ENCODE data around the gene TRABD. TPM values are rescaled to one million over a fixed set of nuclear protein-coding genes. Genes with fewer than 3 reads are reported as not detected.
A peak's percentile ranks its signal among the peaks of the same experiment; 100 is the strongest.

TRABD gene
- total RNA-seq, 4 donors from 2014 or later: 35.7 to 78.2 (median 39.1) TPM

DNA sequence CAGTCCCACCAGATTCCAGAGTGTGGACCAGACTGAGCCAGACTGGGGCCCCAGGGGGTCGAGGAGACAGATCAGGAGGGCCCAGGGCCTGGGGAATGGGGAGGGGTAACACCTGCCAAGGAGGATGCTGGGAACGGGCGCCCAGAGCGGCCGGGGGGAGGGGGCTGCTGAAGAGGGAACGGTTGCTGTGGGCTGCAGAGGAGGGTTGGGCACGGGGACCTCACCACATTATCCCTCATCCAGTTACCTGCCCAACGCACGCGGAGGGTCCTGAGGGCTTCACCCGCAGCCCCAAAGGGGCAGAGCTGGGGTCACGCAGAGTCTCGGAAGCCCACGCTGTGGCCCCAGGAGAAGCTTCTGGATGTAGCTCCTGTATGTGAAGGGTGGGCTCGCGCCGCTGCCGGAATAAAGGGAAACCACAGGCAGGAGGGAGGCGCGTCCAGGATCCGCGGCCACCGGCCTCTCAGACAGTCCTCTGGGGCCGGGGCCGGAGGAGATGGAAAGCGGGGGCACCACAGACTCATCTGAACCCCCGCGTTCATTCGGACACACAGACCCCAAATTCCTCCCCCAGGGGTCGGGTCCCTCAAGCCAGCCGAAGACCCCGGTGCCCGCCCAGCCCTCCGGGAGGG, 14.2 kb downstream of the TRABD start:
- peaks cover 27% of the 10 kb centered on the region for H3K36me3 ChIP-seq

DNA sequence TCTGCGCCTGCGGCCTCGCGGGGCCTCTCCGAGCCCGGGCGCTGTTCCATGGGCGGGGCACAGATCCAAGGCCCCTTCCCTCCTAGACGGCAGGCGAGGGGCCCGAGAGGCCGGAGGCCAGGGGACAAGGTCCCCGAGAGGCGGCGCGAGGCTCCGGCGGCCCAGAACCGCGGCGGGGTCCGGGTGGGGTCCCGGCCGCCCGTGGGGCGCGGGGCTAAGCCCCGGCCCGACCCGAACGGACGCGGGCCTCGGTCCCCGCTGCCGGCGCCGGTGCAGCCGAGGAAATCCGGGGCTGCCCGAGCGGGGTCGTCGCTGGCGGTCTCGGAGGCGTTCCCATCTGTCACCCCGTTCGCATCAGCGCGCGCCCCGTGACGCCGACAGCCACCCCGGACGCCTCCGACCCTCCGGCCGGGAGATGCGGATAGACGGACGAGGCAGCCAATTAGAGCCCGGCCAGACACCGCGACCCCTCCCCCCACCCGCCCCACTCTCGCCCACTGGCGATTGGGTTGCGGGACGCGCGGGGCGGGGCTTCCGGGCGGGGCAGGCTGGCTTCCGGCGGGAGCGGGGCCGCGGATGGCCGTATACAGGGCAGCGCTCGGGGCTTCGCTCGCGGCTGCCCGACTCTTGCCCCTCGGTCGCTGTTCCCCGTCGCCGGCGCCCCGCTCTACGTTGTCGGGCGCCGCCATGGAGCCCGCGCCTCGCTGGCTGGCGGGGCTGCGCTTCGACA, 14.9 kb downstream of the TRABD start, which contains the start of gene SELENOO:
Gene SELENOO, plus strand, starts transcription at position 551 of the 730 bp plus-strand sequence. Its CDS starts 26 bp downstream, at position 577.
- TF ChIP-seq POLR2AphosphoS5 (IDR thresholded peaks at IDR 0.05) (peak in 1 of 3 donors; percentile 26), EP300 (IDR thresholded peaks at IDR 0.05) (no peak), POLR2A (IDR thresholded peaks at IDR 0.05) (peak; percentile 15 to 69)
- TF ChIP-seq, protein P1, sequence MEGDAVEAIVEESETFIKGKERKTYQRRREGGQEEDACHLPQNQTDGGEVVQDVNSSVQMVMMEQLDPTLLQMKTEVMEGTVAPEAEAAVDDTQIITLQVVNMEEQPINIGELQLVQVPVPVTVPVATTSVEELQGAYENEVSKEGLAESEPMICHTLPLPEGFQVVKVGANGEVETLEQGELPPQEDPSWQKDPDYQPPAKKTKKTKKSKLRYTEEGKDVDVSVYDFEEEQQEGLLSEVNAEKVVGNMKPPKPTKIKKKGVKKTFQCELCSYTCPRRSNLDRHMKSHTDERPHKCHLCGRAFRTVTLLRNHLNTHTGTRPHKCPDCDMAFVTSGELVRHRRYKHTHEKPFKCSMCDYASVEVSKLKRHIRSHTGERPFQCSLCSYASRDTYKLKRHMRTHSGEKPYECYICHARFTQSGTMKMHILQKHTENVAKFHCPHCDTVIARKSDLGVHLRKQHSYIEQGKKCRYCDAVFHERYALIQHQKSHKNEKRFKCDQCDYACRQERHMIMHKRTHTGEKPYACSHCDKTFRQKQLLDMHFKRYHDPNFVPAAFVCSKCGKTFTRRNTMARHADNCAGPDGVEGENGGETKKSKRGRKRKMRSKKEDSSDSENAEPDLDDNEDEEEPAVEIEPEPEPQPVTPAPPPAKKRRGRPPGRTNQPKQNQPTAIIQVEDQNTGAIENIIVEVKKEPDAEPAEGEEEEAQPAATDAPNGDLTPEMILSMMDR (IDR thresholded peaks at IDR 0.05): no peak
- peaks cover 24% of the 10 kb centered on the region for H3K36me3 ChIP-seq
- 0% methylated on average over 5 of the region's 105 CpGs for WGBS
- no peaks in the 10 kb centered on the region for H3K27me3 ChIP-seq
- DNase-seq (ENCODE audit: low spot score in 2 of 2): peak; percentile 93 to 95
- no peaks in the 10 kb centered on the region for H3K9me3 ChIP-seq
- H3K4me3 ChIP-seq: peak within 1 kb of the TSS; percentile 86
- H3K4me1 ChIP-seq: peaks cover 28% of the 10 kb centered on the region
- H3K27ac ChIP-seq: peak within 1 kb of the TSS; percentile 83

More for the DNA sequence above, 14.2 kb downstream of the TRABD start:
- no peak for DNase-seq (ENCODE audit: low spot score in 2 of 2)
- H3K4me3 ChIP-seq: peak overlapping the region; percentile 86
- H3K9me3 ChIP-seq: no peaks in the 10 kb centered on the region
- peak overlapping the region; percentile 83 for H3K27ac ChIP-seq
- H3K4me1 ChIP-seq: peaks cover 28% of the 10 kb centered on the region
- 14% methylated on average over 21 of the region's 34 CpGs for WGBS
- no peaks in the 10 kb centered on the region for H3K27me3 ChIP-seq
- no peak for TF ChIP-seq POLR2AphosphoS5 (IDR thresholded peaks at IDR 0.05)
- TF ChIP-seq, protein P1 (IDR thresholded peaks at IDR 0.05): no peak
- no peak for TF ChIP-seq POLR2A (IDR thresholded peaks at IDR 0.05)
- TF ChIP-seq EP300 (IDR thresholded peaks at IDR 0.05): no peak

DNA sequence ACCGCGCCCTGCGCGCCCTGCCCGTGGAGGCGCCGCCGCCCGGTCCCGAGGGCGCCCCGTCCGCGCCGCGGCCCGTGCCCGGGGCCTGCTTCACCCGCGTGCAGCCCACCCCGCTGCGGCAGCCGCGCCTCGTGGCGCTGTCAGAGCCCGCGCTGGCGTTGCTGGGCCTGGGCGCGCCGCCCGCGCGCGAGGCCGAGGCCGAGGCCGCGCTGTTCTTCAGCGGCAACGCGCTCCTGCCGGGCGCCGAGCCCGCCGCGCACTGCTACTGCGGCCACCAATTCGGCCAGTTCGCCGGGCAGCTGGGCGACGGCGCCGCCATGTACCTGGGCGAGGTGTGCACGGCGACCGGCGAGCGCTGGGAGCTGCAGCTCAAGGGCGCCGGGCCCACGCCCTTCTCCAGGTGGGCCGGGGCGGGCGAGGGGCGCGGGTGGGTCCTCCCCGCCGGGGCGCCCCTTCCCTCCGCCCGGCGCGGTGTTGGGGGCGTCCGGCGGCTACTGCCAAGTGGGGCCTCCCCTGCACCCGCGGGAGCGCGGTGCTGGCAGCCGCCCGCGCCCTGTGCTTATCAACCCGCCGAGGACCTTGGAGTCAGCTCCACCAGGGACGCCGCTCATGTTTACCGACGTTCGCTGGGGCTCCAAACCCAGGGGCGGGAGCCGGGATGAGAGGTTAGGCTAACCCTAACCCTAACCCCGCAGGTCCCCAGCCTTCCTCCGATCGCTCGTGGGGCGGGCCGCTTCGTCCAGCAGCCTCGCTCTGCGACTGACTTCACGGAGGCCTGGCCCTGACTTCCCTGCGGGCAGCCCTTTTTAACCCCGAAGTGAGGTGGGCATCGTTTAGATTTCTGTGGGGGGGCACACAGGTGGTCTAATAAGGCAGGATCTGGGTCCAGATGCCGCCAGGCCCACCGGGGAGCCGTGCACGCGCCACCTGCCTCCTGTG, 15.7 kb downstream of the TRABD start:
- DNase-seq (ENCODE audit: low spot score in 2 of 2): no peak

DNA sequence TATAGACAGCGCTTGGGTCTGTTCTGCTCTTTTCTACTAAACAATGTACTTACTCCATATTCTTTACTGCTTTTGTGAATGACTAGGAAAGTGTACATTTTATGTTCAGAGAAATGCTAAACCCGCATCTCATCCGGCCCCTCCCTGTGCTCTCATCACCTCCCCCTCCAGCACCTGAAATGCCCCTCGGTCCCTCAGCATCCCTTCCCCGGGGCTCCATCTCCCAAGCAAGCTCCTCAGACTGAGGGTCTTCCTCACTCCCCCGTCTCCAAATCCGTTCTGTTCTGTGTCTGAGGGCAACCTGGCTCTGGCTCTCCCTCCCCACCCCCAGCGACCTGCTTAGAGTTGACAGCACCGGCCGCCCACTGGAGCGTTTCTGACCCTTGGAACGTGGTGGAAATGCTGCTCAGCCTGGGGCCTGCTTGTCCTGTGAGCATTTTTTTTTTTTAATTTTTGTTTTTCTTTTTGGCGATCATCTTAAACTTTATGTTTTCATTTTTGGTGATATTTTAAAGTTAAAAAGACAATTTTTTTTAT, 16.5 kb downstream of the TRABD start:
- H3K4me1 ChIP-seq: peaks cover 39% of the 10 kb centered on the region
- no peak for DNase-seq (ENCODE audit: low spot score in 2 of 2)
- H3K27me3 ChIP-seq: no peaks in the 10 kb centered on the region
- no peak overlapping the region for H3K27ac ChIP-seq
- no peak for TF ChIP-seq POLR2AphosphoS5 (IDR thresholded peaks at IDR 0.05)
- TF ChIP-seq, protein P1 (IDR thresholded peaks at IDR 0.05): no peak
- no peak for TF ChIP-seq POLR2A (IDR thresholded peaks at IDR 0.05)
- no peak for TF ChIP-seq EP300 (IDR thresholded peaks at IDR 0.05)
- H3K36me3 ChIP-seq: peaks cover 32% of the 10 kb centered on the region
- no peaks in the 10 kb centered on the region for H3K9me3 ChIP-seq
- H3K4me3 ChIP-seq: peak overlapping the region; percentile 86
- WGBS: 71% methylated on average over 13 of the region's 13 CpGs

More for the DNA sequence above, 15.7 kb downstream of the TRABD start:
- WGBS: 26% methylated on average over 6 of the region's 115 CpGs
- Histone ChIP-seq H3K4me3 (peak overlapping the region; percentile 86), H3K9me3 (no peaks in the 10 kb centered on the region), H3K27ac (peak overlapping the region; percentile 83), H3K36me3 (peaks cover 28% of the 10 kb centered on the region), H3K27me3 (no peaks in the 10 kb centered on the region), H3K4me1 (peaks cover 34% of the 10 kb centered on the region)
- TF ChIP-seq POLR2AphosphoS5 (IDR thresholded peaks at IDR 0.05) (no peak), EP300 (IDR thresholded peaks at IDR 0.05) (no peak)

DNA sequence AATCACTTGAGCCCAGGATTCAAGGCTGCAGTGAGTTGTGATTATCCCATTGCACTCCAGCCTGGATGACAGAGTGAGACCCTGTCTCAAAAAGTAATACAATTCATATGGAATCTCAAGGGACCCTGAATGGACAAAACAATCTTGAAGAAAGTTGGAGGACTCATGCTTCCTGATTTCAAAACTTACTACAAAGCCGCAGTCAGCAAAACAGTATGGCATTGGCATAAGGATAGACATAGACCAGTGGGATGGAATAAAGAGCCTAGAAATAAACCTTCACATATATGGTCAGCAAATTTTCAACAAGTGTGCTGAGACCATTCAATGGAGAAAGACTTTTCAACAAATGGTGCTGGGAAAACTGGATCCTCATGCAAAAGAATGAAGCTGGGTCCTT, 17.6 kb downstream of the TRABD start:
- Histone ChIP-seq H3K4me1 (peaks cover 39% of the 10 kb centered on the region), H3K27ac (no peak overlapping the region), H3K27me3 (no peaks in the 10 kb centered on the region), H3K4me3 (no peak overlapping the region), H3K36me3 (peaks cover 29% of the 10 kb centered on the region), H3K9me3 (no peaks in the 10 kb centered on the region)
- no peak for TF ChIP-seq POLR2A (IDR thresholded peaks at IDR 0.05)
- TF ChIP-seq EP300 (IDR thresholded peaks at IDR 0.05): no peak
- TF ChIP-seq, protein P1 (IDR thresholded peaks at IDR 0.05): no peak
- no peak for TF ChIP-seq POLR2AphosphoS5 (IDR thresholded peaks at IDR 0.05)
- WGBS: 100% methylated on average over 1 of the region's 1 CpG
- no peak for DNase-seq (ENCODE audit: low spot score in 2 of 2)
